Thoracic aorta (tissue), 2 donors: Measurements from ENCODE around the gene THUMPD3. TPM values are rescaled to one million over a fixed set of nuclear protein-coding genes. Genes with fewer than 3 reads are reported as not detected.

ENCODE experiments used
- ATAC-seq: fragments of 150-250 bp; one replicate; pipeline ENCODE4 v1.8.0; 2017; ENCODE audit warnings: low read depth; ENCODE audit not compliant: insufficient number of reproducible peaks, low FRiP score
- DNase-seq: peaks from one replicate; pipeline ENCODE4 v3.0.0-alpha.2; 2020; ENCODE audit warnings: low spot score
- H3K27ac ChIP-seq, 2 donors: fragments of 200-600 bp; sonication (generic); 1 replicate in 1 of 2; 2 replicates in 1 of 2; pipeline ENCODE4 v1.5.1; 2016; ENCODE audit warnings: mild to moderate bottlenecking in 2 of 2, moderate library complexity in 2 of 2
- H3K27me3 ChIP-seq: fragments of 200-600 bp; sonication (generic); replicated peaks from 2 replicates; pipeline ENCODE4 v1.6.0; 2016; ENCODE audit warnings: mild to moderate bottlenecking; ENCODE audit not compliant: insufficient read depth
- H3K36me3 ChIP-seq: fragments of 200-600 bp; sonication (generic); one replicate; pipeline ENCODE4 v1.5.1; 2016
- H3K4me1 ChIP-seq, 2 donors: fragments of 200-600 bp; sonication (generic); 1 replicate in 1 of 2; 2 replicates in 1 of 2; pipeline versions ENCODE4 v1.5.1 to v1.6.0; 2016; ENCODE audit warnings: low read depth in 2 of 2, mild to moderate bottlenecking in 1 of 2; ENCODE audit not compliant: control insufficient read depth in 1 of 2
- H3K4me3 ChIP-seq: fragments of 200-600 bp; sonication (generic); 2 replicates; pipeline ENCODE4 v1.5.1; 2016; ENCODE audit warnings: mild to moderate bottlenecking
- H3K9me3 ChIP-seq: fragments of 200-600 bp; sonication (generic); 2 replicates; pipeline ENCODE4 v1.5.1; 2016
- CTCF ChIP-seq: fragments of 200-600 bp; sonication (generic); IDR thresholded peaks from one replicate; pipeline ENCODE4 v1.5.1; 2019; ENCODE audit warnings: antibody characterized with exemption
- total RNA-seq, 2 donors: library from RNA; depleted of rRNA; stranded (reverse); fragments of >200 nt; gene quantifications; one replicate each; pipeline versions ENCODE4 v1.1.0 to v1.2.3, GENCODE V29; 2016

THUMPD3 gene
- total RNA-seq, 2 donors from 2014 or later: 11.9 to 31.9 TPM

- ATAC-seq (no peak), DNase-seq (no peak)
- Histone ChIP-seq H3K36me3 (no peaks in the 10 kb centered on the region), H3K27me3 (no peaks in the 10 kb centered on the region), H3K4me3 (no peak overlapping the region), H3K9me3 (no peaks in the 10 kb centered on the region), H3K27ac (no peak overlapping the region), H3K4me1 (peaks cover 66 to 91% of the 10 kb centered on the region in 2 donors)
- TF ChIP-seq CTCF: no peak
Observed at GRCh38 chr3:9406856-9407626, 44.2 kb downstream of the THUMPD3 start.

- no peak overlapping the region for H3K4me3 ChIP-seq
- H3K4me1 ChIP-seq: peaks cover 68 to 89% of the 10 kb centered on the region in 2 donors
- H3K36me3 ChIP-seq: no peaks in the 10 kb centered on the region
- H3K9me3 ChIP-seq: no peaks in the 10 kb centered on the region
- H3K27me3 ChIP-seq: no peaks in the 10 kb centered on the region
- no peak for TF ChIP-seq CTCF
- no peak overlapping the region for H3K27ac ChIP-seq
- DNase-seq (no peak), ATAC-seq (no peak)
Observed at GRCh38 chr3:9408061-9408460, 45.2 kb downstream of the THUMPD3 start.

DNA sequence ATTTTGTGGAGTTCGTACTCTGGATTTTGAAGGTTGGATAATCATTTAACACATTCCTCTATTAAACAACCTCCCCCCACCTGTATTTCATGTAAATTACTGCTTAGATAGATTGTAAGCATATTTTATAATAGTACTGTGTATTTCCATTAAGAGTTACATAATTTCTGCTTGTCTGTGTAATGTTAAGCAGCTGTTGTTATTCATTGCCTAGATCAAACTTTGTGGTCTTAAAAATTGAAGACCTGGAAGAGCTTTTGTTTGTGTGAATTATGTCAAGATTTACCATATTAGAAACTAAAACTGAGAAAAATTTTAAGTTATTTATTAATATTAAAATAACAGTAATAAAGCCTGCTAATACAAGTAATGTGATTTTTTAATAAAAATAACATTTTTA is 45.7 kb downstream of the THUMPD3 start:
- Histone ChIP-seq H3K27me3 (no peaks in the 10 kb centered on the region), H3K36me3 (no peaks in the 10 kb centered on the region), H3K4me1 (peaks cover 67 to 89% of the 10 kb centered on the region in 2 donors), H3K4me3 (no peak overlapping the region), H3K9me3 (no peaks in the 10 kb centered on the region), H3K27ac (no peak overlapping the region)
- ATAC-seq: no peak
- DNase-seq: no peak
- TF ChIP-seq CTCF: no peak

GRCh38 chr3:9409981-9410854 is 47.4 kb downstream of the THUMPD3 start:
- ATAC-seq: no peak
- Histone ChIP-seq H3K27ac (peak overlapping the region in 1 of 2 donors; percentile 56), H3K4me3 (no peak overlapping the region), H3K4me1 (peaks cover 56 to 87% of the 10 kb centered on the region in 2 donors), H3K36me3 (no peaks in the 10 kb centered on the region), H3K9me3 (no peaks in the 10 kb centered on the region), H3K27me3 (no peaks in the 10 kb centered on the region)
- no peak for DNase-seq
- no peak for TF ChIP-seq CTCF

GRCh38 chr3:9411302-9411701 is 48.4 kb downstream of the THUMPD3 start:
- Histone ChIP-seq H3K9me3 (no peaks in the 10 kb centered on the region), H3K27me3 (no peaks in the 10 kb centered on the region), H3K4me3 (no peak overlapping the region), H3K4me1 (peaks cover 53 to 83% of the 10 kb centered on the region in 2 donors), H3K36me3 (no peaks in the 10 kb centered on the region), H3K27ac (peak overlapping the region in 1 of 2 donors; percentile 56)
- TF ChIP-seq CTCF: no peak
- no peak for DNase-seq
- no peak for ATAC-seq
